GM19328 (cell line): ENCODE data around the gene PTP4A2.
"Not testable (repeated sequence)": the region's sequence is repeated elsewhere in the genome, so short reads cannot be mapped to it uniquely, and the experiment has no call there.

Source experiments
- ATAC-seq: cut with Tn5 transposase; IDR thresholded peaks from one replicate; pipeline ENCODE4 v1.9.1; 2021; ENCODE audit warnings: mild to moderate bottlenecking, moderate library complexity; ENCODE audit not compliant: unreplicated experiment

The PTP4A2 gene

DNA sequence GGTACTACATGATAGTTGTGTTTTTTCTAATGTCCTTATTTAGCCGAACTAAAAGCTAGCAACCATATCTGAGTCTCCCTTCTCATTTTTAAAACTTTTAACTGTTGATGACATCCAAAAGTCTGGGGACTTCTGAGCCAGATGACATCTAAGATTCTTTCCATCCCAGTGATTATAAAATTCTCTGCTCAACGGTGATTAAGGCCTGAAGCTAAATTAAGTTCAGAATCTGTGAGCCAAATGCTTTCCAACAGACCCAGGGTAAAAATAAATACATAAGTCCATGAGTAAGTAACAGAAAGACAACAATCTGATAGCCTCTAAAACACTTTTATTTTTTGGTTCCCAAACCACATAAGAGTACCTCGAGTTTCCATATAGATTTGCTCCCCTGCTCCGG is 13.1 kb upstream of the PTP4A2 start:
- ATAC-seq, result no peak

DNA sequence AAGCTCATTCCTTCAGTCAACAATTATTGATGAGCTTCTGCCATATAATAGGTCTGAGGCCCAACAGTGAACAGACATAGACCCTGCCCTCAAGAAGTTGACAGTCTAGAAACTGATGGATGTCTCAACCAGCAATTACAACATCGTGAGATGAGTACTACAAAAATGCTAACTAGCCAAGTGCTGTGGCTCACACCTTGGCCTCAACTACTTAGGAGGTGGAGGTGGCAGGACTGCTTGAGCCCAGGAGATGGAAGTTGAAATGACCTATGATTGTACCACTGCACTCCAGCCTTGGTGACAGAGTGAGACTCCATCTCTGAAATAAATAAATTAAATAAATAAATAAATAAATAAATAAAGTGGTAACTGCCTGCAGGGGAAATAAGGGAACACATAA is 11.7 kb upstream of the PTP4A2 start:
- ATAC-seq, result no peak

DNA sequence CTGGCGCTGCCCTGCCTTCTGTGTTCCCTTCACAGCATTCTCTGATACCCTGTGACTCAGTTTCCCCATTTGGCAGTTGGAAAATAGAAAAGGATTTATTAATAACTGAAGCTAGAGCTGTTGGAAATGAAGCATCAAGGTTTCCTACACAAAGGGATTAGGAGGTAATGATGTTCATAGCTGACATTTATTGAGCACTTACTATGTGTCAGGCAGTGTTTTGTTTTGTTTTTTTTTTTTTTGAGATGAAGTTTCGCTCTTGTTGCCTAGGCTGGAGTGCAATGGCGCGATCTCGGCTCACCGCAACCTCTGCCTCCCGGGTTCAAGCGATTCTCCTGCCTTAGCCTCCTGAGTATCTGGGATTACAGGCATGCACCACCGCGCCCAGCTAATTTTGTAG is 7.5 kb upstream of the PTP4A2 start:
- ATAC-seq, result not testable (repeated sequence)

DNA sequence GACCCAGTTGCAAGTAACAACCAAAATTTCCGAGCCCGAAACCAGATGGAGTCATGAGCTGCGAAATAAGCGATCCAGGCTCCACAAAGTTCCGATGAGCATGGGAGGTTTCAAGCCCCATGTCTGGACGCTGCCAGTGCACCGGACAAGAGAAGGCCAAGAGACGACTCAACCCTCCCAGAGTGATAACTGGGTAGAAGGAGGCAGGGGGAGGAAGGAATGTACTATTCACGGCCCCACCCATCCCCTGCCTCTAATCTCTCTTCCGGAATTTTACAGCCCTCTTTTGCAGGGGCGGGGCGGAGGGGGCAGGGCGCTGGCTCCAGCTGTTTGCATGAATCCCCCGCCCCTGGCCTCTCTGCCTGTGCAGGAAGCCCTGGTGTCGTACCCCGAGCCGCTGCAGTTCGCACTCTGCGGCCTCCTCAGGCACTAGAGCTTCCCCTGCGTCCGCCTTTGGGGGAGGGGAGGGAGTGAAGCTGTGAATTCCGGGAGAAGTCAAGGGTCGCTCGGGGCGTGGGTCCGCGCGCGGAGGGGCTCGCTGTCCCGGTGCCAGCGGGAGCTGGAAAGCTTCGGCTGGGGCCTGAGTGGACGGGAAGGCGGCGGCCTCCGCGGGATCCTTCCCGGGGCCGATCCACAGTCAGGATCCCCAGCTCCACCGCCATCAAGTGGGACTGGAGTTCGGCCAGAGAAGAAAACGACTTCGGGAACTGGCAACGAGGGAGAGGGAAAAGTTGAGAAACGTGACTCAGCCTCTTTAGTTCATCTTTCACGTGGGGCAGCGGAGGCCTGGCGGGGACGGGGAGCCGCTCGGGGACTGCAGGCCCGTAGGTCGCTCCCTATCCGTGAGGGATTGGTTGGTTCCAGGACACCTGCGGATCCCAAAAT is 6.3 kb upstream of the PTP4A2 start:
- ATAC-seq, result peak; percentile 55

DNA sequence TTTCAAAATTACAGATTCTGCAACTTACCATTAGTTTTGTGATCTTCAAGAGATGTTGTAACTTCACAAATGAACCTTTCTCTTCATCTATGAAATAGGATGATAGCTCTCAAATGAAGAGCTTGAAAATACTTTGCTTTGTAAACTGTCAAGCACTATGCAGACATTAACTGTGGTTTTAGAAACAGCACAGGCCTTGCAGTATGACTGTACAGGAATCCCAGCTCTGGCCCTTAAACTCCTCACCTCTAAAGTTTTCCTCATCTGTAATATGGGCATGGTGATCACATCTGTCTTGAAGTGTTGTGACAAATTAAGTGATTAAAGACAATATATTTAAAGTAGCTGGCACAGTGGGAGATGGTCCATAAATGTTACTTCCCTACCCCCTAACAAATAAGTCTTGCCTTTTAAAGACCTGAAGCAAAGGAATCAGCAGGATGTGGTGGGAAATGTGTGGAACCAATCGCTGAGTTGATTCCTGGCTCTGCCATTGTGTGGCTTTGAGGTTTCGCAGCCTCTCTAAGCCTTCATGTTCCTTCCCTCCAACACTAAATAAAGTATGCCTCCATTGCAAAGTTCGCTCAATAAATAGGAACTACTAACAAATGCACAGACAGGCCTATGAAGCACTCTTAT is 5.5 kb upstream of the PTP4A2 start:
- ATAC-seq, result no peak

DNA sequence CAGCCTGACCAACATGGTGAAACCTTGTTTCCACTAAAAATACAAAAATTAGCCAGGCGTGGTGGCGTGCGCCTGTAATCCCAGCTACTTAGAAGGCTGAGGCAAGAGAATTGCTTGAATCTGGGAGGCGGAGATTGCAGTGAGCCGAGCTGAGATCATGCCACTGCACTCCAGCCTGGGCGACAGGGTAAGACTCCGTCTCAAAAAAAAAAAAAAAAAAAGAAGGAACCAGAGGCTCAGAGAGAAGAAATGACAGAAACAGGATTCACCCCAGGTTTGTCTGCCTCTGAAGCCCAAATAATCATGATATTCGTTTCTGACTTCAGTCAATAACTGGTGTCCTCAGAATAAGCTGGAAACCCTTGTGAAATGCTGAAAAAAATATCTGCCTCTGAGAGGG is 3.9 kb upstream of the PTP4A2 start:
- ATAC-seq, result not testable (repeated sequence)

DNA sequence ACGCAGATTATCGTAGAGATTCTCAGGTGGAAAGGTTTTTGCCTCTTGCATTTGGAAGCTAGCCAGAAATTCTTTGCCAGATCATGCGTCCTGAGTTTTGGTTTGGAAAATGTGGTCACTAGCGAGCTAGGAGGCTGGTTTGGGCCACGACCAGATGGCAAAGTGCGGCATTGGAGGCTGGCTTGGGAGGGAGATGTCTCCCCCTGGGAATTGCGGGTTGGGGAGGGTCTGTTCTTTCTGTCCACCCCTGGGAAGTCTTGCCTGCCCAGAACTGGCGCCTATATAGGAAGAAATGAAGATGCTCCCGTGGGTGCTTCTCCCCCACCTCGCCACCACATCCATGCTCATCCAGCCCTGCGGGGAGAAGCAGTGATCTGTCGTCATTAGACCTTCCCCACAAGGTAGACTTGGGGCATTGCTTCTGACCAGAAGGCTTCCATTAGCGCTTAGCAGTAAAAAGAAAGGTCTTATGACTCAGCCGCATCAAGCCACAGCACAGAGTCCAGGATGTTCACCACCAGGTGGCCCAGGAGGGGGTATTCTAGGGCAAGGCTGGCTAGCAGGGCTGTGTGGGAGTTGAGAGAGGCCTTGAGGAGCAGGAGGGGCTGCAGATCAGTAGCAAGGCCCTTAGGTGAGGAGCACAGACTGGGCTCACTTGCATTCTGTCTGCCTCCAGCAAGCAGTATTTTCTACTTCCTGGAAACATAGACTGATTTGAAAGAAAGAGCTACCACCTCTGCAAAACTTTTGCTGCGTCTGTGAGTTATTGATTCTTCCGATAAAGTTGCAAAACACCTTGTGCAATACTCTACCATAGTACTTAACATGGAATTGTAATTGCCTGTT is 1.5 kb upstream of the PTP4A2 start:
- ATAC-seq, result no peak

DNA sequence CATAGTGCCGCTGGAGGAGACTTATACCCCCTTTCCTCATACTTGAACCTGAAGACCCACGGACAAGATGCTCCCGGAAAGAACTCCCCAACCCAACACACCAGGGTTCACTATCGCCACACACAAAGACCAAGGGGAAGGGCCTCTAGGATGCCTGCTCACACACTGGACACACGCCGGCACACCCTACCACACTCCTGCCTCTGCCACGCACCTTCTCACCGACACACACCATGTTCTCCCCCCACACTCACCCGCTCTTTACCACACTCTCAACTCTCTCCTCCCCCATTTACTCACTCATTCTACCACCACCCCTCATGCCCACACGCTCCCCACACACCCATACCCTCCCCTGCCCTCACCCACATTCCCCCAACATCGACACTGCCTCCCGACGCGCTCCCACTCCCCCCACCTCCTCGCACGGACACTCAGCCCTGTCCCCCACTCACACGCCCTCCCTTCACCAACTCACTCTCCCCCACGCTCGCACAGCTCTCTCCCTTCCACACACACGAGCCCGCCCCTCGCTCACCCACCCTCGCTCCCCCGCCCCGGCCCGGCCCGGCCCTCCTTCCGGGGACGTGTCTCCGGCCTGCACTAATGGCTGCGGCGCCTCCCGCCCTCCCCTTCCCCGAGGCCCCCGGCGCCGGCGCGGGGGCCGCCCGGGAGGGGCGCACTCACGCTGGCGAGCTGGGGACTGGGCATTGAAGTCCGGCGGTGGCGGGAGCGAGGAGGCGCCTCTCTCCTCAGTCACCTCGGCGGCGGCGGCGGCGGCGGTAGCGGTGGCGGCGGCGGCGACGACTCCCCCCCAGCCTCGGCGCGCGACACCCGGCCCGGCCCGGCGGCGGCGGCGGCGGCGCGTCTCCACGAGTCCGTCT is 626 bp downstream of the PTP4A2 start:
- peak; percentile 29 for ATAC-seq

DNA sequence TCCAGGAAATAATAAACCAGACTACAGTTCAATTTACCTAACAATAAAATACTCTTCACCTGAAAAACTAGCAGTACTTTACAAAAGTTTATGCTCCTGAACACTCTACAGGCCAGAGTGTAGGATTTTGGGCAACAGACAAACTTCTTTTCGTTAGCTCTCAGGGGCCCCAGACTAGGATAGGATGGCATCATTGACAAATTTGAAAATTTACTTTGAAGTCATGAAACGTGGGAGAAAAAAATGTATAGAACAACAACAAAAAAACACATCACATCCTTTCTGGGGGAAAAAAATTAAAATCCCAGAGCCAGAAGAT is 1.2 kb downstream of the PTP4A2 start:
- no peak for ATAC-seq

DNA sequence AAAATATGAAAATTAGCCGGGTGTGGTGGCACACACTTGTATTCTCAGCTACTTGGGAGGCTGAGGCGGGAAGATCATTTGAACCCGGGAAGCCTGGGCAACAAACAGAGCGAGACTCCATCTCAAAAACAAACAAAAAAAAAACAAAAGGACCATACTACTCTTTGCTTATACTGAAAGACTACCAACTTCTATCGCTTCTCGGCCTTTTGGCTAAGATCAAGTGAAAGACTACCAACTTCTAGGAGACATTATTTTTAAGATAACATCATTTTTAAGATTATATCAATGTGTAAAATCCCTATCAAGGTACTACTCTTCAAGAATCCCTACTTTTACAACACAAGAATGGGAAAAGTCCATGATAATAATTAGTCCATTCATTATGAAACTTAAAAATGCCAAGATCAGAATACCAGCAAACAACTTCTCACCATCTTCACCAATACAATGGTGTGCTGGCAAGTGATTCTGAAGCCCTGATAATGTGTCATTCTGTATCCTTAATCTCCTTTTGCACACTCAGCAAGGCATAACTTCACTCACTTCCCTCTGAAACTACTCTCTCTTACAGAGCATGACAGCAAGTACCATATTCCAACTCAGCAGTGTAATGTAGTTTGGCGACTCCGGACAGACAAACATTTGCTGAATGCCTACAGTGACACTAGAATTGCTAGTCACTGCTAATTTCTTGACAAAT is 1.7 kb downstream of the PTP4A2 start:
- no peak for ATAC-seq

DNA sequence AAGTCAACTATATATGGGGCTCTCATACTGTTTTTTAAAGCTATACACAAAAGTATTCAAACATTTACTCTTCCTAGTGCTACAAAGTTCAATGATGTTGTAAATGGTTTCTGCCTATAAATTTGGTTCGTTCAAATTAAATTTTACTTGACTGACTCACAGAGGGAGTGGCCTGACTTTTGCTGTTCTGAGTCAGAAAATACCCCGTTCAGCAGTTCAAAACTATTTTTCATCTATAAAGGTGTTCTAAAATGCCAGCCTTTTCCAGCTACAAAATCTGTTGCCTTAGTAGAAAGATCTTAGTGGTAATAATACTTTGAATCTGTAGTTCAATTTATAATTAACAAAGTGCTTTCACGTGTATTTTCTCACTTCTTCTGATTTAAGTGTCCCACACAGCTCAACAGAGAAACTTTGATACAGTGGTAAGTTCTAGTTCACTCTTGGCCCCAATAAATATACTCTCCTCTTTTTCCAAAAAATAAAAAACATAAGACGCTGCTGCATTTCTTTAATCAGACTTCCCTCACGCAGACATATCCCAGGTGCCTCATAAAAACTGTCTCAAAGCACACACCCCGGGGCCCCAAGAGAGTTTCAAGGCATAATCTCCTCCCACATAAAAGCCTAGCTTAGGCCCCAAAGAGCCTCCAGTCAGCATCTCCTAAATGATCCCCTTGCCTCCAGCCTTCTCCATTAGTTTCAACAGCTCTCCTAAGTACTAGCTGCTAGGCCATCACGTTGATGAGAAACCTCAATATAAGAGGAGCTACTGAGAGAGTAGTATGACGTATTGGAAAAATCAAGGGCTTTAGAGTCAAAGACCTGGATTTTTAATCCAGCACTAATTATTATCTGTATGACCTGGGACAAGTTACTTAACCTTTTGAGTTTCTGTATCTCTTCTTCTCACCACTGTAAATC is 3.2 kb downstream of the PTP4A2 start:
- no peak for ATAC-seq

DNA sequence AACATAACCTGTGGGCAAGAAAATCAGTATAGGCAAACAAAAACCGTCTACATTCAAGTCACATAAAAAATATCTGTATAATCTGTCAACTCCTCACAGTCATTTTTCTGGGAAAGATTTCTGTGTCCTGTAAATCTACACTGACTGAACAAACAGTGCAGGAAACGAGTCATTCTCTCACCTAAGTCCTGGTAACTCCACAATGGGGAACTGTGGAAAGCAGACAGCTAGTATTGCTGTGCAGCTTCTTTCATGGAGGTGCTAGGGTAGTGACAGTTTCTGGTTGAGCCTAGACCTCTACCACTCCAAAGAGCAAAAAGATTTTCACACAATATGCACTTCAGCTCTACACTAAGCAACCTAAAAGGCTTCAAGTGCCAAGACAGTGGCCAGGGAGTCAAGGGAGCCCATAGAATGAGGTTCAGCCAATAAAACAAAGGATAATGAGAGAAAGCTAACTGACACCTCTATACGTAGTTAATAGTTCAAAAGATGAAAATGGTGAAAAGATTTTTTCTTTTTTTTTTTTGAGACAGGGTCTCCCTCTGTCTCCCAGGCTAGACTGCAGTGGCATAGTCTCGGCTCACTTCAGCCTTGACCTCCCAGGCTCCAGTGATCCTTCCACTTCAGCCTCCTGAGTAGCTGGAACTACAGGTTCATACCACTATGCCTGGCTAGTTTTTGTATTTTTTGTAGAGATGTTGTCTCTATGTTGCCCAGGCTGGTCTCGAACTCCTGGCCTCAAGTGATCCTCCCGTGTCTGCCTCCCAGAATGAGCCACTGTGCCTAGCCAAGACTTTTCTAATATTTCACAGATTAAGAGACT is 5.5 kb downstream of the PTP4A2 start:
- no peak for ATAC-seq

DNA sequence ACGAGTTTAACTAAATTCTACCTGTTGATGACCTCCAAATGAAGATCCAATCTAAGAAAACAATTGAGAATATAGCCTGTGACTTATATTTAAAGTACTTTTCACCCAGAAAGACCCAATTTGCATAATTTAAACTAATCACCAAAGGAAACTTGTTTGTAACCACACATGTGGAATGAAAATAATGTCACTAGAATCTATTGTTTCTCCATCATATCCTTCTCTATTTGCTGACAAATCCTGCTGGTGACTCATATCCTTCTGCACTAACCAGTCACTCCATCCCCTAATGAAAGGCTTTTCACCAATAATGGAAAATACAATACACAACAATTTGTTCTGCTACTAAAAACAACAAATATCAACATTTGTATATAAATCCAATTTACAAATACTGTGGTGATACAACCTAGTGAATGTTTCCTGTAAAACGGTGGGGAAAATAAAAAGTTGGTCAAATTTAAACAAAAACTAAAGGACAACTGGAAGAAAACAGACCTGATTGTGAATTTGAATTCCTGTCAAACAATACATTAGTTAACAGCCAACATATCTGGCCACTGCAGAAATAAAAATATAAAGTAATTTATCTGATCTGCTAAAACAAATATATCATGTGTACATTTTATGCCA is 6.5 kb downstream of the PTP4A2 start:
- no peak for ATAC-seq

DNA sequence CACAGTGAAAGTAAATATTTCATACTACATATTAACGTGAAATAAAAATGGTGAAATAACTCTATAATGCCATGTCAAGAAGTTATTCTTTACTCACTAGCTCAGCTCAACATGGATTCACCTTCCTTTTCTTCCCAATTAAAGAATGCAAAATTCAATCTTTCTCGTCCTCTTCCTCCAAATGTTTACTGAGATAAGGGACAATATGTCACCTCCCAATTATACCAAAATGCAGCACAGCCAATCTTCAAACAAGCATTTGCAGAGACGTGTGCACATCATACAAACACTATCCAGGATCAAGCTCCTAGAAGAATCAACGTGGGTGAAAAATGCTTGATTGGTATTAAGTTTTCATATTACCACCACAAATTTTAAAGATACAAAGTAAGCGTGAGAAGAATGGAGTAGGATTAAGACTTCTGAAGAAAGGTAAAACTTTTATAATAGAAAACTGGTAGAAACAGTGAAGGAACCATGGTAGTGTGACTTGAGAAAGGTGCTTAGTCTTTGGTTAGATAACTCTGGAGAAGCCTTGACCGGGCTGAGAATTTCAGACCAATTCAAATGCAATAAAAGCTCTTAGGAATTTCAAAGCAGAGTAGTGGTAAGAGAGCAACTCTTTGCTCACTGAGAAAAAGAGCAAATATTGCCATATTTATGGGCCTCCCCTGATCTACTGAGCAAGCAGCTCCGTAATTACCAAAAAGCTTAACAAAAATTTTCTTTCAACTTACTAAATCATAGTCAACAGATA is 7.2 kb downstream of the PTP4A2 start:
- no peak for ATAC-seq

DNA sequence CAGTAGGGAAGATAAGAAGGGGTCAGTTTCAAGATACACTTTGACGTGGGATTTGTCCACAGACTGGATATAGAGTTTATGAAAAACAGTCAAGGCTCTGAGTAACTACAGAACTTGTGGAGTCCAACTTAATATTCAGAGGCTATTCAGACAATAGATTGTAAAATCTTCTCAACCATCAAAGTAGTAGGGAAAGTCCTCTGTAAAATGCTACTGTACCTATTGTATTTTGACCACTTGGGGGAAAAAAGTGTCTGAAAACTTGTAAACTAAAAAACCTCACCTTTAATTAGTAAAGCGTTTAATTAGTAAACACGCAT is 10.5 kb downstream of the PTP4A2 start:
- no peak for ATAC-seq

DNA sequence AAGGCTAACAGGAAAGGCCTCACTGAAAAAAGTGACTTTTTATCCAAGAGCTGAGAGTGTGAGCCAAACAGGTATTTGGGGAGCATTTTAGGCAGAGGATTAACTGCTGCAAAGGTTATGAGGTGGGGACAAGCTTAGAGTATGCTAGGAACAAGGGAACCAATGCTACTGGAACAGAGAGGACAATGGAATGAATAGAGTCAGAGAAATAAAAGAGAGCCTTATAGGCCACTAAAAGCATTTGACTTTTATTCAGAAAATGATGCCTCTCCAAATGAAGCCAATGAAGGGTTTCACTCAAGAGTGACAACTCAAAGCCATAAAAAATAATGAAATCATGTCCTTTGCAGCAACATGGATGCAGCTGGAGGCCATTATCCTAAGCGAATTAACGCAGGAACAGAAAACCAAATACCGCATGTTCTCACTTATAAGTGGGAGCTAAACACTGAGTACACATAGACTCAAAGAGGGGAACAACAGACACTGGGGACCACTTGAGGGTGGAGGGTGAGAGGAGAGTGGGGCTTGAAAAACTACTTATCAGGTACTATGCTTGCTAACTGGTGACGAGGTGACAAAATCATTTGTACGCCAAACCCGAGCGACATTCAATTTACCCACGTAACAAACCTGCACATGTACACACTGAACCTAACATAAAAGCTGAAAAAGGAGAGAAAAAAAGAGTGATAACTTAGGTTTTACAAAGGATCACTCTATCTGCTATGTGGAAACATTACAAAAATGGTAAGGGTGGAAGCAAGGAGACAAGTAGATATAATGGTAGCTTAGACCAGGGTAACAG is 11.1 kb downstream of the PTP4A2 start:
- ATAC-seq, result no peak
